Peyer's patch (tissue), 4 donors: ENCODE data around the gene RLF. TPM values are rescaled to one million over a fixed set of nuclear protein-coding genes. Genes with fewer than 3 reads are reported as not detected.

Experiments
- DNase-seq, 3 donors: peaks; one replicate each; pipeline ENCODE4 v3.0.0-alpha.2; 2017 to 2019
- H3K27ac ChIP-seq, 4 donors: fragments of 200-600 bp; sonication (generic); one replicate each; pipeline ENCODE4 v1.5.1; 2016 to 2019
- H3K27me3 ChIP-seq, 2 donors: fragments of 200-600 bp; sonication (generic); one replicate each; pipeline ENCODE4 v1.5.1; 2019
- H3K36me3 ChIP-seq, 3 donors: fragments of 200-600 bp; sonication (generic); one replicate each; pipeline ENCODE4 v1.5.1; 2016 to 2019
- H3K4me1 ChIP-seq, 4 donors: fragments of 200-600 bp; sonication (generic); one replicate each; pipeline ENCODE4 v1.5.1; 2016 to 2019
- H3K4me3 ChIP-seq, 4 donors: fragments of 200-600 bp; sonication (generic); 1 replicate in 3 of 4; 2 replicates in 1 of 4; pipeline ENCODE4 v1.5.1; 2016 to 2019; ENCODE audit warnings: mild to moderate bottlenecking in 1 of 4
- H3K9me3 ChIP-seq, 4 donors: fragments of 200-600 bp; sonication (generic); one replicate each; pipeline ENCODE4 v1.5.1; 2016 to 2019; ENCODE audit warnings: mild to moderate bottlenecking in 1 of 4
- CTCF ChIP-seq, 6 experiments: fragments of 450-650 bp in 4 of 6; fragments of 200-600 bp in 2 of 6; sonication (generic) in 1 of 6; IDR thresholded peaks; one replicate each; pipeline ENCODE4 v1.5.1; 2017 to 2019; ENCODE audit warnings: antibody characterized with exemption in 6 of 6, mild to moderate bottlenecking in 3 of 6, moderate library complexity in 1 of 6
- POLR2A ChIP-seq, 2 donors: fragments of 450-650 bp; IDR thresholded peaks; one replicate each; pipeline ENCODE4 v1.5.1; 2017; ENCODE audit warnings: antibody characterized with exemption in 2 of 2, mild to moderate bottlenecking in 2 of 2, moderate library complexity in 2 of 2
- total RNA-seq, 4 donors: library from RNA; depleted of rRNA; stranded (reverse); fragments of >200 nt; gene quantifications; one replicate each; pipeline ENCODE4 v1.1.0, GENCODE V29; 2016

RLF gene
- total RNA-seq = 10 to 100 TPM; 10.5 to 15.8 (median 13.4) TPM

- no peaks in the 10 kb centered on the region for H3K9me3 ChIP-seq
- H3K27ac ChIP-seq = peak within 1 kb of the TSS; percentile 84 to 92 (median 89)
- H3K36me3 ChIP-seq = no peaks in the 10 kb centered on the region
- peak; percentile 94 to 97 (median 97) for DNase-seq
- no peaks in the 10 kb centered on the region for H3K27me3 ChIP-seq
- peaks cover 0 to 22% (median 4%) of the 10 kb centered on the region in 4 donors for H3K4me1 ChIP-seq
- TF ChIP-seq CTCF (IDR thresholded peaks at IDR 0.05) (no peak), POLR2A (IDR thresholded peaks at IDR 0.05) (peak; percentile 75 to 84)
- H3K4me3 ChIP-seq = peak within 1 kb of the TSS; percentile 76 to 92 (median 84)
These were observed at the start of gene RLF for GRCh38 chr1:40161125-40161887. Gene RLF, plus strand, starts transcription at chr1:40161387. Its CDS starts 13 bp downstream, at chr1:40161400.

GRCh38 chr1:40114400-40114799 lies 46.8 kb upstream of the RLF start:
- TF ChIP-seq POLR2A (IDR thresholded peaks at IDR 0.05) (no peak), CTCF (IDR thresholded peaks at IDR 0.05) (no peak)
- no peak overlapping the region for H3K27ac ChIP-seq
- H3K9me3 ChIP-seq = peaks cover 0 to 20% (median 4%) of the 10 kb centered on the region in 4 donors
- H3K27me3 ChIP-seq = no peaks in the 10 kb centered on the region
- H3K4me3 ChIP-seq = no peak overlapping the region
- H3K36me3 ChIP-seq = no peaks in the 10 kb centered on the region
- DNase-seq = no peak
- no peaks in the 10 kb centered on the region for H3K4me1 ChIP-seq

GRCh38 chr1:40120128-40120527 lies 41.1 kb upstream of the RLF start:
- TF ChIP-seq CTCF (IDR thresholded peaks at IDR 0.05) (no peak), POLR2A (IDR thresholded peaks at IDR 0.05) (no peak)
- Histone ChIP-seq H3K9me3 (no peaks in the 10 kb centered on the region), H3K4me1 (no peaks in the 10 kb centered on the region), H3K4me3 (no peak overlapping the region), H3K36me3 (no peaks in the 10 kb centered on the region), H3K27me3 (no peaks in the 10 kb centered on the region), H3K27ac (no peak overlapping the region)
- DNase-seq = no peak

GRCh38 chr1:40122855-40123254 lies 38.3 kb upstream of the RLF start:
- Histone ChIP-seq H3K27ac (no peak overlapping the region), H3K36me3 (no peaks in the 10 kb centered on the region), H3K4me1 (no peaks in the 10 kb centered on the region), H3K4me3 (no peak overlapping the region), H3K27me3 (no peaks in the 10 kb centered on the region), H3K9me3 (no peaks in the 10 kb centered on the region)
- TF ChIP-seq POLR2A (IDR thresholded peaks at IDR 0.05) = no peak
- no peak for TF ChIP-seq CTCF (IDR thresholded peaks at IDR 0.05)
- no peak for DNase-seq

- no peaks in the 10 kb centered on the region for H3K9me3 ChIP-seq
- no peaks in the 10 kb centered on the region for H3K36me3 ChIP-seq
- no peaks in the 10 kb centered on the region for H3K4me1 ChIP-seq
- H3K4me3 ChIP-seq = no peak overlapping the region
- no peak for TF ChIP-seq CTCF (IDR thresholded peaks at IDR 0.05)
- no peak for TF ChIP-seq POLR2A (IDR thresholded peaks at IDR 0.05)
- H3K27me3 ChIP-seq = no peaks in the 10 kb centered on the region
- no peak overlapping the region for H3K27ac ChIP-seq
- no peak for DNase-seq
These were observed 30.3 kb upstream of the RLF start for GRCh38 chr1:40130892-40131291.
